CD4-positive, alpha-beta T cell treated with Interleukin-4 for 1 hour (primary cell): Measurements from ENCODE around the gene HBG2.
"Not testable (repeated sequence)": the region's sequence is repeated elsewhere in the genome, so short reads cannot be mapped to it uniquely, and the experiment has no call there.

Experiments used
- DNase-seq, 2 donors: peaks; one replicate each; pipeline ENCODE4 v3.0.0-alpha.2; 2020 to 2022

Gene HBG2

GRCh38 chr11:5280582-5281102 lies 26.1 kb upstream of the HBG2 start:
- DNase-seq: peak; percentile 1 to 36

- DNase-seq: no peak
These were observed 25.0 kb upstream of the HBG2 start for GRCh38 chr11:5279471-5280090.

GRCh38 chr11:5277807-5278382 lies 23.3 kb upstream of the HBG2 start:
- DNase-seq: no peak

- no peak for DNase-seq
These were observed 22.1 kb upstream of the HBG2 start for GRCh38 chr11:5276697-5277096.

- DNase-seq: no peak
These were observed 21.0 kb upstream of the HBG2 start for GRCh38 chr11:5275369-5276110.

- no peak for DNase-seq
These were observed 19.8 kb upstream of the HBG2 start for GRCh38 chr11:5274395-5274794.

GRCh38 chr11:5272395-5273017 lies 17.9 kb upstream of the HBG2 start:
- no peak for DNase-seq

GRCh38 chr11:5269715-5270147 lies 15.2 kb upstream of the HBG2 start, which contains the start of gene HBE1:
Gene HBE1 (minus strand): TSS chr11:5269945. CDS start chr11:5269890, 55 bp downstream.
- DNase-seq: no peak

GRCh38 chr11:5267033-5267563 lies 12.5 kb upstream of the HBG2 start:
- DNase-seq: no peak

GRCh38 chr11:5266609-5267008 lies 12.0 kb upstream of the HBG2 start:
- no peak for DNase-seq

- no peak for DNase-seq
These were observed 11.3 kb upstream of the HBG2 start for GRCh38 chr11:5265832-5266231.

- DNase-seq: no peak
These were observed 4.1 kb upstream of the HBG2 start for GRCh38 chr11:5258543-5259262.

GRCh38 chr11:5257296-5257695 lies 2.7 kb upstream of the HBG2 start:
- DNase-seq: no peak

- not testable (repeated sequence) for DNase-seq
These were observed 558 bp downstream of the HBG2 start for GRCh38 chr11:5254023-5254422.

GRCh38 chr11:5253440-5253839 lies 1.1 kb downstream of the HBG2 start:
- not testable (repeated sequence) for DNase-seq

- DNase-seq: no peak
These were observed 1.7 kb downstream of the HBG2 start for GRCh38 chr11:5252919-5253265.

GRCh38 chr11:5252192-5252918 lies 2.2 kb downstream of the HBG2 start:
- no peak for DNase-seq

GRCh38 chr11:5251746-5252145 lies 2.8 kb downstream of the HBG2 start:
- DNase-seq: no peak

- DNase-seq: no peak
These were observed 3.9 kb downstream of the HBG2 start for GRCh38 chr11:5250543-5251204.

- DNase-seq: not testable (repeated sequence)
These were observed 4.7 kb downstream of the HBG2 start, which contains the start of gene HBG1 for GRCh38 chr11:5249807-5250396. Gene HBG1 (minus strand): TSS chr11:5249857. CDS start chr11:5249804, 53 bp downstream.

- not testable (repeated sequence) for DNase-seq
These were observed 6.1 kb downstream of the HBG2 start for GRCh38 chr11:5248498-5248897.
